ENCODE results near the gene MACROD2. TPM values are rescaled to one million over a fixed set of nuclear protein-coding genes. Genes with fewer than 3 reads are reported as not detected.

The MACROD2 gene
- total RNA-seq, 4 donors from 2014 or later = 12.6 to 60.3 (median 18.9) TPM

DNA sequence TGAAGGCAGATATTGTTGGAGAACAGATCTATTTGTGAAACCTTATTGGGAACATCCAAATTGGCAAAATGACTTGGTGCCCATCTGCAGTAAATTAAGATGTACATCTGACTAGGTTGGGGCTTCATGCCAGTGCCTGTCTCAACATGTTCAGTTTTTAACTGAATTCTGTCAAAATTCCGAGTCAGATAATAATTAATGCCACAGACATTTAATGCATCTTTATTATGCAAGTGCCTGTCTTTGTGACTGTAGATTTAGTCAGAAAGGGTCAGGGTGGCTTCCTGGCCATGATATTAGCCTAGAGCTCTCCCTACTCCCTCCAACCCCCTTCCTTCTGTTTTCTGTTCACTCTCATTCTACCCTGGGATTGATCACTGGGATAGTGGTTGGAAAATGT lies 541.4 kb downstream of the MACROD2 start:
- no peaks in the 10 kb centered on the region for H3K36me3 ChIP-seq
- no peaks in the 10 kb centered on the region for H3K27me3 ChIP-seq
- H3K27ac ChIP-seq = no peak overlapping the region
- H3K9me3 ChIP-seq = no peaks in the 10 kb centered on the region
- no peak for DNase-seq (ENCODE audit: low spot score in 2 of 2)
- H3K4me1 ChIP-seq = peaks cover 7% of the 10 kb centered on the region
- H3K4me3 ChIP-seq = no peak overlapping the region
- WGBS = 18% methylated on average over 1 of the region's 1 CpG
- TF ChIP-seq EP300 (IDR thresholded peaks at IDR 0.05) (no peak), POLR2A (IDR thresholded peaks at IDR 0.05) (no peak), POLR2AphosphoS5 (IDR thresholded peaks at IDR 0.05) (no peak), CTCF (IDR thresholded peaks at IDR 0.05) (no peak)

GRCh38 chr20:14538433-14538832 lies 543.1 kb downstream of the MACROD2 start:
- no peaks in the 10 kb centered on the region for H3K9me3 ChIP-seq
- WGBS = 96% methylated on average over 5 of the region's 5 CpGs
- no peaks in the 10 kb centered on the region for H3K36me3 ChIP-seq
- no peak overlapping the region for H3K4me3 ChIP-seq
- no peaks in the 10 kb centered on the region for H3K27me3 ChIP-seq
- TF ChIP-seq CTCF (IDR thresholded peaks at IDR 0.05) = no peak
- no peak for TF ChIP-seq POLR2A (IDR thresholded peaks at IDR 0.05)
- TF ChIP-seq EP300 (IDR thresholded peaks at IDR 0.05) = no peak
- no peak for TF ChIP-seq POLR2AphosphoS5 (IDR thresholded peaks at IDR 0.05)
- DNase-seq (ENCODE audit: low spot score in 2 of 2) = no peak
- peaks cover 7% of the 10 kb centered on the region for H3K4me1 ChIP-seq
- no peak overlapping the region for H3K27ac ChIP-seq

DNA sequence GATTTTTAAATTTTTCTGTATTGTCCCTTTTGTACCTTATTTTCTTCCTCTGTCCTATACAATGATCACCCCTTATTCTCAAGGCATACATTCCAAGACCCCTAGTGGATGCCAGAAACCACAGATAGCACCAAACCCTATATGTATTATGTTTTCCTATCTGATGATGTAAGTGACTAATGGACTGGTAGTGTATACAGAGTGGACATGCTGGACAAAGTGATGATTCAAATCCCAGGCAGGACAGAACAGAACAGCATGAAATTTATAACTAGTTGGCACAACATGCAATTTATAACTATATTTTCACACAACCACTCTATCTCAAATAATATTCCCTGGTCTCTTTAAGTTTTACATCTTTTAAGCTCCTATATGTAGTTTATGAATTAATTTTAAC lies 547.7 kb downstream of the MACROD2 start:
- Histone ChIP-seq H3K27me3 (no peaks in the 10 kb centered on the region), H3K4me1 (no peaks in the 10 kb centered on the region), H3K36me3 (no peaks in the 10 kb centered on the region), H3K4me3 (no peak overlapping the region), H3K27ac (no peak overlapping the region), H3K9me3 (no peaks in the 10 kb centered on the region)
- DNase-seq (ENCODE audit: low spot score in 2 of 2) = no peak
- no peak for TF ChIP-seq POLR2A (IDR thresholded peaks at IDR 0.05)
- no peak for TF ChIP-seq POLR2AphosphoS5 (IDR thresholded peaks at IDR 0.05)
- no peak for TF ChIP-seq CTCF (IDR thresholded peaks at IDR 0.05)
- TF ChIP-seq EP300 (IDR thresholded peaks at IDR 0.05) = no peak

DNA sequence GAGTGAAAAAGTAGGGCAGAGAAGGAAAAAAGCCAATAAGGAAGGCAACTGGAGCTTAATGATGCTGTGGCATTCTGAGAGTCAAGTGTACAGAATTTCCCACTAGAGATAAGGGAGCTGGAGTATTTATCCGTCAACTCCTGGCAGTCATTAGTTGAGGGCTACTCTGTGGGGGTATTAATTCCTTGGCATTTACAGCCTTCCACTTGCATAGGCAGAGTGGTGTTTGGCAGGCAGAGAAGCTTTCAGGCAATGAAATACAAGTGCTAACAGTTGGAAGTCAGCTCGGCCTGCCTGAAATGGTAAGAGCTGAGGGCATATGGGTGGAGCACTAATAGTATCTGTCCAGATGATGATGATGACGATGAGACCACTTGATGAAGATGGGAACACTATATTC lies 549.4 kb downstream of the MACROD2 start:
- TF ChIP-seq EP300 (IDR thresholded peaks at IDR 0.05) (no peak), CTCF (IDR thresholded peaks at IDR 0.05) (no peak), POLR2A (IDR thresholded peaks at IDR 0.05) (no peak), POLR2AphosphoS5 (IDR thresholded peaks at IDR 0.05) (no peak)
- Histone ChIP-seq H3K4me3 (no peak overlapping the region), H3K36me3 (no peaks in the 10 kb centered on the region), H3K27me3 (no peaks in the 10 kb centered on the region), H3K9me3 (no peaks in the 10 kb centered on the region), H3K4me1 (no peaks in the 10 kb centered on the region), H3K27ac (no peak overlapping the region)
- DNase-seq (ENCODE audit: low spot score in 2 of 2) = no peak
- 47% methylated on average over 3 of the region's 3 CpGs for WGBS

DNA sequence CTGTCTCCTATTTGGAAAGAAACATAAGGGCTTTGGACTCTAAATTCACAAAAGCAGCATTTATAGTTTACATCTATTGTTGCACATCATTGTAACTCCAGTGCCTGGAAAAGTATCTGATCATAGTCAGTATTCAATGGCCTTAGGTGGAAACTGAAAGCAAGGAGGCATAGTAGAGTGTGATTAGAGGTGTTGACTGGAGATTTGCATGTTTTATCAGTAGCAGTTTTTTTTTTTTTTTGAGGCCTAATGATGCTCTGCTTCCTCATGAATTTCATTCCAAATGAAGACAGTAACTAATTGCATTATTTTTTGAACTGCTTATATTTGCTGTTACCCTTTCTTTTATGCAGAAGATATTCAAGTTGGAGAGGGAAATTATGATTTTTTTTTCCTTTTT lies 555.3 kb downstream of the MACROD2 start:
- H3K9me3 ChIP-seq = no peaks in the 10 kb centered on the region
- no peak overlapping the region for H3K4me3 ChIP-seq
- DNase-seq (ENCODE audit: low spot score in 2 of 2) = no peak
- H3K4me1 ChIP-seq = no peaks in the 10 kb centered on the region
- H3K27ac ChIP-seq = no peak overlapping the region
- no peak for TF ChIP-seq POLR2A (IDR thresholded peaks at IDR 0.05)
- TF ChIP-seq EP300 (IDR thresholded peaks at IDR 0.05) = no peak
- no peak for TF ChIP-seq CTCF (IDR thresholded peaks at IDR 0.05)
- no peak for TF ChIP-seq POLR2AphosphoS5 (IDR thresholded peaks at IDR 0.05)
- no peaks in the 10 kb centered on the region for H3K27me3 ChIP-seq
- H3K36me3 ChIP-seq = no peaks in the 10 kb centered on the region

Measured in suprapubic skin (tissue), 4 donors.